ENCODE measurements around the gene BCL7A.

- TF ChIP-seq CTCF (IDR thresholded peaks at IDR 0.05; ENCODE audit: poor library complexity, severe bottlenecking) (no peak), EZH2 (IDR thresholded peaks at IDR 0.05; ENCODE audit: borderline replicate concordance, insufficient read depth, low read length, poor library complexity, severe bottlenecking) (no peak), REST (IDR thresholded peaks at IDR 0.05; ENCODE audit: borderline replicate concordance) (no peak), SMC3 (conservative IDR thresholded peaks at IDR 0.05; ENCODE audit: poor library complexity) (no peak), RAD21 (conservative IDR thresholded peaks at IDR 0.05) (no peak)
Measured at GRCh38 chr12:122012184-122012583, 9.5 kb upstream of the BCL7A start.
